GM18511 (cell line): Measurements from ENCODE around the gene IGFN1.
"Not testable (repeated sequence)": the region's sequence is repeated elsewhere in the genome, so short reads cannot be mapped to it uniquely, and the experiment has no call there.

Experiments used
- ATAC-seq: cut with Tn5 transposase; IDR thresholded peaks from one replicate; pipeline ENCODE4 v1.9.1; 2021; ENCODE audit warnings: mild to moderate bottlenecking, moderate library complexity; ENCODE audit not compliant: unreplicated experiment

IGFN1 gene

DNA sequence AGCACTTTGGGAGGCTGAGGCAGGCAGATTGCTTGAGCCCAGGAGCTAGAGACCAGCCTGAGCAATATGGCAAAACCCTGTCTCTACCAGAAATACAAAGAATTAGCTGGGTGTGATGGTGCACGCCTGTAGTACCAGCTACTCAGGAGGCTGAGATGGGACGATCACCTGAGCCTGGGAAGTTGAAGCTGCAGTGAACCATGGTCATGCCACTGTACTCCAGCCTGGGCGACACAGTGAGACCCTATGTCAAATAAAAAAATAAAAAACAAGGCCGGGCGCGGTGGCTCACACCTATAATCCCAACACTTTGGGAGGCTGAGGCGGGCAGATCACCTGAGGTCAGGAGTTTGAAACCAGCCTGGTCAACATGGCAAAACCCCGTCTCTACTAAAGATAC is 27.6 kb upstream of the IGFN1 start:
- ATAC-seq, result not testable (repeated sequence)

- ATAC-seq, result no peak
Measured at GRCh38 chr1:201163707-201164106, 26.9 kb upstream of the IGFN1 start.

DNA sequence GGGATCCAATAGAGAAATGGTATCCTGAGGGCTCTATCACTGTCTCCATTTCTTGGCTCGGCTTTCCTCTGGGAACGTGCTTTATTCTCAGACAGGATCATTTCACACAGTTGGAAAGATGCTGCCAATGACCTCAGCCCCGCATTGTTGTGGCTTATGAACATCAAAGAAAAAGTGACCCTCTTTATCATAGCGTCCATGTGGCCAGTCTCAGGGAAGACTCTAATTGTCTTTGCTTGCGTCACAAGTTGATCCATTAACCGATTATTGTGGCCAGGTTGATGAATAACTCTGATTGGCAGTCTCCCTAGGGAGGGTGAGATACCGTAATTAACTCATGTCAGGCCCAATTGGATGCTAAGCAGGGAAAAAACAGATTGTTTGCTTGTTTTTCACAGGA is 26.0 kb upstream of the IGFN1 start:
- ATAC-seq, result no peak

GRCh38 chr1:201167041-201167991 is 23.3 kb upstream of the IGFN1 start:
- no peak for ATAC-seq

DNA sequence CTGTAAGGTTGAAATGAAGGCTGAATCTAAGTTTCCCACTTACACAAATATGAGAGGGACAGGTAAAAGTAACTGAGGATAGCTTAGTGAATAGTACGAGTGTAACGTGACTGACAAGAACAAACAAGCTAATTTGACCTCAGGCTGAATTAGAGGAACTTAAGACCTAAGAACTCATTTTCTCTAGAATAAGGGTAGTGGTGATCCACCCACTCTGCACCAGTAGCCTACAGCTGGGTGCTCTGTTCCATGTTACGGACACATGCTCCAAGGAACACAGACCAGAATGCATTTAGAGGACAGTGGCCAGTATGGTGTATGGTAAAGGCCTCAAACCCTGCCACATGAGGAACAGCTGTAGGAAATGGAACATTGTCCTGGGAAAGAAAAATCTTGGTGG is 21.4 kb upstream of the IGFN1 start:
- ATAC-seq, result no peak

DNA sequence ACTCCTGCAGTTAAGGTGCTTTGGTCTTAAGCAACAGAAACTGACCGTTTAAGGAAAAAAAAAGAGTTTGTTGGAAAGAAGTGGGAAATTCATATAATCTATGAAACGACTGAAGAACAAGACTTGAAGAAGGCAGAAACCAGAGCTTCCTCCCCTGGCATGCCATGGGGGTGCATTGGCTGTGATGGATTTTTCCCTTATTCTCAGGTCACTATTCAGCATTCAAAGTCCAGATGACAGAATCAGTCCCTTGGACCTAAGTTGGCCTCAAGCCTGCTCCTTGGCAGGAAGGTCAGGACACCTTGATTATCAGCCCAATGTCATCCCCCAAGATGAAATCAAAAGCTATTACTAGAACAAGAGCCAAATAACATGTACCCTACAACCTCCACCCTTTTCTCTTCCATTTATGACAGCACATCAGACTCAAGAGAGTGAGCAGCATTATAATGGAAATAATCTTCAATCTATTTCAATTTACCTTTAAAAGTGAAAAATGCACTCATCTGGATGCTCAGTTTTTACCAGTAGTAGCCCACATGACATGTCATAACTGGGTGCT is 20.6 kb upstream of the IGFN1 start:
- no peak for ATAC-seq

GRCh38 chr1:201170533-201171062 is 20.0 kb upstream of the IGFN1 start:
- ATAC-seq, result peak; percentile 95

DNA sequence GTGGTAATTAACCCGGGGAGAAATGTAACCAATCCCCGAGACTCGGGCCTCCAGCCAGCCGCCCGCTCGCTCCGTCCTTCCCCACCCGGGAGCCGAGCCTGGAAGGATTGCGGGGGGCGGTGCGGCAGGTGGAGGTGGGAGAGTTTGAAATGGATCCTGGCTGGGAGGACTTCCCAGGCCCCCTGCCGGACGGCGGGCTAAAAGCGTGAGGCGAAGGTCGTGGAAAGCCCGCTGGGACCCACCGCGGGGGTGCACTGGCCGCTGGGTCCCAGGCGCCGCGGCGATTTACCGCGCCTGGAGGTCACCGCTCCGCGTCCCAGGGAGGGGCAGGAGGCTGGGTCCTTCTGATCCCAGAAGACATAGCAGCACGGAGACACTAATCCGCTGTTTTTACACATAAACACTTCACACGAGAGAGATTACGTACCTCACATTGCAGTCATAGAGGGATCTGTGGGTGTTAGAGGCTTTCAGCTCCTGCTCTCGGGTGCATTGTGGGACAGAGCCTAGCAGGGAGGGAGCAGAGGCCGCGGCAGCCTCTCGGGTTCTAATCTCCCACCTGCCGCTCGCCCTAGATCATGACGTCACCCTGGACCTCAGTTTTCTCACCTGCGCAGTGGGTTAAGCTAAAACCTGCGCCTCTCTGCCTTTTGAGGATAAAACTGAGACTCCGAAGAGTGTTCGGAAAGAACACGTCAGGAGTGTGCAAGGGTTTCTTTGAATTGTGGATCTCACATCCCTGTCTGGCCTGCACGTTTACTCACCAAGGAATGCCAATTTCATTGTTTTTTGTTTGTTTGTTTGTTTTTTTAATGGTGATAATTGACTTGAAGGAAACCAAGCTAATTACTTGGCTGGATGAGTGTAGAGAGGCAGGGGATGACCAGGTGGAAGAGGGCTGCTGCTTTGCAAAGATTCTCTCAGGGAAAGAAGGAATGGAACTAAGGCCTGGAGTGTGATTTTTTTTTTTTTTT is 19.3 kb upstream of the IGFN1 start:
- ATAC-seq, result peak; percentile 47

DNA sequence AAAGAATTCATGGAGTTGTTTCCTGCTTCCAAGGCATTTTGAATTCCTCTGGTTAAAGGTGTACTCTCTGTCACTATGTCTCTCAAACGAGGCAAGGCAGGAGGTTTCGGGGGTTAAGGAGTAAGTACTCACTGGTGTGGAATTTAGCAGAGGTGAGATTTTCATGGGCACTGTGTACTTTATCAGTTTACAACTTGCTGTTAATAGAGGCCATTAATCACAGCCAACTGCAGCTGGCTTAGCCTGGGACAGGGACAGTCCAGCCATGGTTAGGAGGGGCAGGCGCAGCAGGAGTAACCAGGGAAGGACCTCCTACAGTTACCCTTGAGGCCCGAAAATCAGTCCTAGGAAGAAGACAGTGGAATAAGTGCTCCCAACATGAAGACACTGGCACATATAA is 18.3 kb upstream of the IGFN1 start:
- no peak for ATAC-seq

DNA sequence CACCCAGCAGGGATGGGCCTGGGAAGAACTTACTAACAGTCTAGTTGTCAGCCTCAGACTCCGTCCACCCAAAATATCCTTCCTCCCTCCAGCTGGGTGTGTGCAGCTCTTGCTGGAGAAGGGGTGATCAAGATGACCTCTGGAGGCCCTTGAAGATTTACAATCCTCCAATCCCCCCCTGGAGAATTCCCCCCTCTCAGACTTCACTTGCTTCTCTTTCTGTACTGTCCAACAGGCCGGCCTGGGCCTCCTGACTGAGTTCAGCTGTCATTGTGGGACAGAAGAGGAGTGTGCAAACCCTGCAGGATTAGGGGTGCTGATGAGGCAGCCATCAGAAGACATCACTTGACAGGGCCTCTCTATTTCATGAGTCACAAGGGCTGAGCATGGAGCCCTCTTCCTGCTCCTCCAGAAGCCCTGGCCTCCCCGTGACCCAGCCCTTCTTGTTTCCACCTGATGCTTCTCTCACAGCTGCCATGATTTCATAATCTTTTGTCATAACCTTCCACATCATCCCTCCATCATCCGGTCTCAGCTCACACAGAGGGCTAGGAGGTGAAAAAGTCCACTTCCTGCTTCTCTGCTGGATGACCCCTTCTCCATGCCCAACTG is 17.5 kb upstream of the IGFN1 start:
- no peak for ATAC-seq

GRCh38 chr1:201173736-201174135 is 16.9 kb upstream of the IGFN1 start:
- no peak for ATAC-seq

- ATAC-seq, result no peak
Measured at GRCh38 chr1:201175820-201176500, 14.7 kb upstream of the IGFN1 start.

GRCh38 chr1:201176940-201177339 is 13.7 kb upstream of the IGFN1 start:
- no peak for ATAC-seq

GRCh38 chr1:201178718-201179117 is 11.9 kb upstream of the IGFN1 start:
- ATAC-seq, result no peak

DNA sequence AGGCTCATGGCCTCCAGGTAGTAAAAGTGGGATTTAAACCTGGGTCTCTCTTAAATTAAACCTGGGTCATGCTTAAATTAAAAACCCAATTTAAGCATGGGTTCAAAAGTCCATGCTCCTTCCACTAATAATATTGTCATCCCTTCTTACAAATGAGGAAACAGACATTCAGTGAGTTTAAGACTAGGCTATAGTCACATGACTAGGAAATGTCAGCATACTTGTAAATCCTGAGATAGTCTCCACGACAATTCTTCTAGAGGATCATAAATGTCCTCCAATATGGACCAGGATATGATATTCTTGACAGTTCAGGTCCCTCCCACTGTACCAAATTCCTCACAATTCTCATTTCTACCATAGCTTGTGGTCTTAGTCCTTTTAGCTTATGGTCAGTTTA is 10.5 kb upstream of the IGFN1 start:
- ATAC-seq, result no peak

- ATAC-seq, result no peak
Measured at GRCh38 chr1:201180901-201181300, 9.7 kb upstream of the IGFN1 start.

GRCh38 chr1:201181323-201181722 is 9.3 kb upstream of the IGFN1 start:
- ATAC-seq, result no peak

GRCh38 chr1:201181726-201182125 is 8.9 kb upstream of the IGFN1 start:
- no peak for ATAC-seq

DNA sequence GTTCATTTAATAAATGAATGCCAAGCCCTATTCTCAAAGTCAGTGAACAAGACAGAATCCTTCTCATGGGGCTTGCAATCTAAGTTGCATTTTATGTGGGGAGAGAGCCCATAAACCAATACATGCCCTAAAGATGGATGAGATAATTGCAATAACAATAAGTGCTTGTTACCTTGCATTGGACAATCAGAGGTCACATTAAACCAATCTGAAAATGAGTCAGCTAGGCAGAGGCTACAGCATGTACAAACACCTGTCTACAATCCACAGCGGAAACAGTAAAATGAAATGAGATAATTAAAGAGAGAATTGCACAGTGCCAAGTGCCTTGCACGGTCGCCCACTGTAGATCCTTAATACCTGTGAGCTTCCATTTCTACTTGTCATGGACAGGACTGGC is 7.4 kb upstream of the IGFN1 start:
- ATAC-seq, result no peak

DNA sequence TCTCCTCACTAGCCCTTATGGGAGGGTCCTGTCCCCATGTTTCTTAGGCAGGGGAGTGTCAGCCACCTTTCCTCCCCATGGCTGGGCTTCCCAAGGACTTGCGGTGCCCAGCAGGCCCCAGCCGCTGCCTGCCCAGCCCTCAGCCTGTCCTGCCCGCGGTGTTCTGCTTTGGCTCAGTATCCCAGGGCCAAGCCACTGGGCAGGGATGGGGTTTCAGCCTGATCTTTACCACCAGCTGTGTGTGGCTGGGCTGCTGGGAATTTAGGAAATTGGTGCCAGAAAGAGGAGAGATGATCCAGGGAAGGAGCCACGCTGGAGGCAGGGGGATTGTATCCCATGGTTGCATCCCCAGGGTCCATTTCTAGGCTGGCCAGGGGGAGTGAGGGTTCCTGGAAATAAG is 6.9 kb upstream of the IGFN1 start:
- ATAC-seq, result no peak
